ENCODE measurements around the gene KLF4.

KLF4 gene

GRCh38 chr9:107465467-107466451 is 23.8 kb downstream of the KLF4 start:
- no peaks in the 10 kb centered on the region for H3K27me3 ChIP-seq (ENCODE audit: insufficient read depth, low read length, poor library complexity, severe bottlenecking)
- H3K36me3 ChIP-seq (ENCODE audit: insufficient read depth, low read length) = no peaks in the 10 kb centered on the region
- H4K20me1 ChIP-seq (ENCODE audit: insufficient read depth, low read length, poor library complexity, severe bottlenecking) = no peaks in the 10 kb centered on the region
- H3K9me3 ChIP-seq (ENCODE audit: insufficient read depth, low read depth, low read length) = peaks cover 8% of the 10 kb centered on the region; the same call in 1 of the 2 replicates
- no peak overlapping the region for H3K9ac ChIP-seq (ENCODE audit: low read depth, low read length, poor library complexity, severe bottlenecking)
- H3K4me1 ChIP-seq (ENCODE audit: insufficient read depth, low read length, poor library complexity, severe bottlenecking) = no peaks in the 10 kb centered on the region
- no peaks in the 10 kb centered on the region for H3K9me2 ChIP-seq (replicated peaks; ENCODE audit: low read depth, low read length)
- no peak for TF ChIP-seq CTCF (conservative IDR thresholded peaks at IDR 0.05; ENCODE audit: low read length)
- no peak for TF ChIP-seq EZH2phosphoT487 (IDR thresholded peaks at IDR 0.05; ENCODE audit: borderline replicate concordance)
- no peaks in the 10 kb centered on the region for H3F3A ChIP-seq (ENCODE audit: low read depth)
- H3K79me2 ChIP-seq (ENCODE audit: insufficient read depth, low read length) = no peaks in the 10 kb centered on the region
- no peak overlapping the region for H2AFZ ChIP-seq (ENCODE audit: low read length)
- H3K4me3 ChIP-seq (ENCODE audit: low read length, poor library complexity, severe bottlenecking) = no peak overlapping the region
- H3K4me2 ChIP-seq (ENCODE audit: low read depth, low read length, poor library complexity, severe bottlenecking) = no peak overlapping the region

- no peak overlapping the region for H2AFZ ChIP-seq (ENCODE audit: low read length)
- no peaks in the 10 kb centered on the region for H3F3A ChIP-seq (ENCODE audit: low read depth)
- peaks cover 8% of the 10 kb centered on the region; the same call in 1 of the 2 replicates for H3K9me3 ChIP-seq (ENCODE audit: insufficient read depth, low read depth, low read length)
- no peaks in the 10 kb centered on the region for H3K36me3 ChIP-seq (ENCODE audit: insufficient read depth, low read length)
- no peaks in the 10 kb centered on the region for H3K27me3 ChIP-seq (ENCODE audit: insufficient read depth, low read length, poor library complexity, severe bottlenecking)
- no peaks in the 10 kb centered on the region for H4K20me1 ChIP-seq (ENCODE audit: insufficient read depth, low read length, poor library complexity, severe bottlenecking)
- H3K4me3 ChIP-seq (ENCODE audit: low read length, poor library complexity, severe bottlenecking) = no peak overlapping the region
- no peak for TF ChIP-seq EZH2phosphoT487 (IDR thresholded peaks at IDR 0.05; ENCODE audit: borderline replicate concordance)
- no peak for TF ChIP-seq CTCF (conservative IDR thresholded peaks at IDR 0.05; ENCODE audit: low read length)
- H3K4me1 ChIP-seq (ENCODE audit: insufficient read depth, low read length, poor library complexity, severe bottlenecking) = no peaks in the 10 kb centered on the region
- H3K9ac ChIP-seq (ENCODE audit: low read depth, low read length, poor library complexity, severe bottlenecking) = no peak overlapping the region
- no peaks in the 10 kb centered on the region for H3K79me2 ChIP-seq (ENCODE audit: insufficient read depth, low read length)
- H3K4me2 ChIP-seq (ENCODE audit: low read depth, low read length, poor library complexity, severe bottlenecking) = no peak overlapping the region
- no peaks in the 10 kb centered on the region for H3K9me2 ChIP-seq (replicated peaks; ENCODE audit: low read depth, low read length)
Observed at GRCh38 chr9:107464516-107464915, 25.1 kb downstream of the KLF4 start.

GRCh38 chr9:107462691-107463090 is 26.9 kb downstream of the KLF4 start:
- Histone ChIP-seq H3K9ac (ENCODE audit: low read depth, low read length, poor library complexity, severe bottlenecking) (no peak overlapping the region), H3F3A (ENCODE audit: low read depth) (no peaks in the 10 kb centered on the region), H3K9me3 (ENCODE audit: insufficient read depth, low read depth, low read length) (peaks cover 4% of the 10 kb centered on the region; the same call in 1 of the 2 replicates), H3K4me2 (ENCODE audit: low read depth, low read length, poor library complexity, severe bottlenecking) (no peak overlapping the region), H3K79me2 (ENCODE audit: insufficient read depth, low read length) (no peaks in the 10 kb centered on the region), H3K4me3 (ENCODE audit: low read length, poor library complexity, severe bottlenecking) (no peak overlapping the region), H3K36me3 (ENCODE audit: insufficient read depth, low read length) (no peaks in the 10 kb centered on the region), H3K4me1 (ENCODE audit: insufficient read depth, low read length, poor library complexity, severe bottlenecking) (no peaks in the 10 kb centered on the region), H4K20me1 (ENCODE audit: insufficient read depth, low read length, poor library complexity, severe bottlenecking) (no peaks in the 10 kb centered on the region), H3K27me3 (ENCODE audit: insufficient read depth, low read length, poor library complexity, severe bottlenecking) (no peaks in the 10 kb centered on the region), H3K9me2 (replicated peaks; ENCODE audit: low read depth, low read length) (no peaks in the 10 kb centered on the region), H2AFZ (ENCODE audit: low read length) (no peak overlapping the region)
- no peak for TF ChIP-seq CTCF (conservative IDR thresholded peaks at IDR 0.05; ENCODE audit: low read length)
- TF ChIP-seq EZH2phosphoT487 (IDR thresholded peaks at IDR 0.05; ENCODE audit: borderline replicate concordance) = no peak

All from Loucy (cell line).